K562 (cell line): ENCODE results near the gene CHD6. TPM values are rescaled to one million over a fixed set of nuclear protein-coding genes. Genes with fewer than 3 reads are reported as not detected.

Experiments used
- ATAC-seq: fragments of 200-7000 bp; cut with Tn5 transposase; 3 replicates; pipeline ENCODE4 v1.9.1; 2020; ENCODE audit warnings: moderate library complexity
- BruUV-seq: library from RNA; stranded (reverse); fragments of 400-500 nt; replicated peaks from 2 replicates; lab custom pipeline; 2021; lab: Mats Ljungman, UMichigan
- CTCF ChIA-PET: fragments of 300-600 bp; formaldehyde crosslinking; extraction: SDS; loops from one replicate; lab custom pipeline; 2021; ENCODE audit warnings: low intra/inter-chr PET ratio; lab: Yijun Ruan, JAX
- POLR2A ChIA-PET: fragments of 300-600, 350-650 bp; sonication (Branson Sonifier 250); formaldehyde crosslinking; extraction: SDS; loops from one replicate; lab custom pipeline; 2021; ENCODE audit warnings: antibody characterized with exemption, inconsistent platforms; lab: Yijun Ruan, JAX
- DNase-seq, 4 experiments: peaks; one replicate each; pipeline versions ENCODE4 v3.0.0 to v3.0.0-alpha.2; 2011 to 2018; ENCODE audit warnings: low spot score in 3 of 4, mixed read lengths in 3 of 4; ENCODE audit errors: extremely low read depth in 1 of 4
- FAIRE-seq: peaks from 2 replicates; lab custom pipeline; 2011; peaks lifted over from hg19 to GRCh38; lab: Jason Lieb, UNC
- H2AFZ ChIP-seq: 2 replicates; pipeline ENCODE4 v1.6.0; 2011; ENCODE audit warnings: low read depth, low read length, control low read depth, inconsistent platforms
- H3K27ac ChIP-seq: fragments of 200-600 bp; 3 replicates; pipeline ENCODE4 v1.8.0; 2011; ENCODE audit warnings: low read depth, mild to moderate bottlenecking, control low read depth, inconsistent platforms, low read length, moderate library complexity, mixed read lengths; ENCODE audit errors: extremely low read depth
- H3K27me3 ChIP-seq, 2 experiments: fragments of 300-600 bp in 1 of 2; 2 replicates in 1 of 2; 3 replicates in 1 of 2; pipeline versions ENCODE4 v1.6.0 to v1.8.0; 2011; ENCODE audit warnings: inconsistent platforms in 2 of 2, low read length in 2 of 2, mild to moderate bottlenecking in 1 of 2, mixed read lengths in 1 of 2, moderate library complexity in 1 of 2; ENCODE audit not compliant: control insufficient read depth in 2 of 2, insufficient read depth in 2 of 2
- H3K36me3 ChIP-seq: fragments of 300-600 bp; 3 replicates; pipeline ENCODE4 v1.8.0; 2011; ENCODE audit warnings: mild to moderate bottlenecking, low read length, inconsistent platforms; ENCODE audit not compliant: control insufficient read depth, insufficient read depth
- H3K4me1 ChIP-seq, 2 experiments: fragments of 200-600 bp in 1 of 2; replicated peaks in 1 of 2; 2 replicates in 1 of 2; 3 replicates in 1 of 2; pipeline versions ENCODE4 v1.5.1 to v1.8.0; 2011; ENCODE audit warnings: inconsistent platforms in 2 of 2, low read length in 2 of 2, mild to moderate bottlenecking in 1 of 2, mixed read lengths in 1 of 2, moderate library complexity in 1 of 2; ENCODE audit not compliant: control insufficient read depth in 2 of 2, insufficient read depth in 2 of 2
- H3K4me2 ChIP-seq: 2 replicates; pipeline ENCODE4 v1.6.1; 2011; ENCODE audit warnings: low read length, control low read depth, inconsistent platforms, mixed read lengths; ENCODE audit not compliant: insufficient read depth
- H3K4me3 ChIP-seq: fragments of 200-600 bp; sonication (generic), shearing (Covaris generic); 2 replicates; pipeline ENCODE4 v1.5.1; 2016; ENCODE audit warnings: control low read depth, inconsistent platforms
- H3K79me2 ChIP-seq: fragments of 200-600 bp; 3 replicates; pipeline ENCODE4 v1.8.0; 2011; ENCODE audit warnings: low read length, inconsistent platforms; ENCODE audit not compliant: control insufficient read depth, insufficient read depth
- H3K9ac ChIP-seq, 2 experiments: 2 replicates each; pipeline versions ENCODE4 v1.6.0 to v1.6.1; 2011; ENCODE audit warnings: low read depth in 2 of 2, low read length in 2 of 2, control low read depth in 1 of 2, inconsistent platforms in 1 of 2, mild to moderate bottlenecking in 1 of 2, mixed read lengths in 1 of 2; ENCODE audit not compliant: insufficient read depth in 1 of 2
- H3K9me1 ChIP-seq: one replicate; pipeline ENCODE4 v1.6.0; 2011; ENCODE audit warnings: inconsistent platforms, mild to moderate bottlenecking, low read length, moderate library complexity; ENCODE audit not compliant: control insufficient read depth, insufficient read depth
- H3K9me3 ChIP-seq: replicated peaks from 2 replicates; pipeline ENCODE4 v1.5.1; 2011; ENCODE audit warnings: low read depth, low read length, inconsistent platforms; ENCODE audit not compliant: control insufficient read depth, insufficient read depth
- H4K20me1 ChIP-seq: replicated peaks from 2 replicates; pipeline ENCODE4 v1.6.1; 2011; ENCODE audit warnings: low read length, inconsistent platforms, mixed read lengths; ENCODE audit not compliant: control insufficient read depth, insufficient read depth
- ETV1 ChIP-seq: fragments of 450-650 bp; conservative IDR thresholded peaks from 2 replicates; pipeline ENCODE4 v1.6.1; 2016; ENCODE audit warnings: missing genetic modification characterization, control low read depth, low read depth, missing compliant biosample characterization
- HMGXB4 ChIP-seq: sonication (generic); formaldehyde crosslinking; IDR thresholded peaks from 2 replicates; pipeline ENCODE4 v1.8.1; 2023; ENCODE audit warnings: mild to moderate bottlenecking, missing genetic modification reagents
- PHF21A ChIP-seq: fragments of 450-650 bp; IDR thresholded peaks from 2 replicates; pipeline ENCODE4 v1.6.1; 2017; ENCODE audit warnings: low read depth, borderline replicate concordance
- PTTG1 ChIP-seq: fragments of 450-650 bp; IDR thresholded peaks from 2 replicates; pipeline ENCODE4 v1.6.1; 2016; ENCODE audit warnings: low read depth, mild to moderate bottlenecking, missing genetic modification characterization, missing compliant biosample characterization
- RAD21 ChIP-seq, 2 experiments: fragments of 250-450 bp in 1 of 2; fragments of 450-650 bp in 1 of 2; sonication (Bioruptor Pico) in 1 of 2; formaldehyde crosslinking in 1 of 2; IDR thresholded peaks in 1 of 2; conservative IDR thresholded peaks in 1 of 2; 2 replicates each; pipeline versions ENCODE4 v1.4.0 to v1.8.0; 2020 to 2022; ENCODE audit warnings: mild to moderate bottlenecking in 2 of 2, moderate library complexity in 1 of 2
- RB1 ChIP-seq: fragments of 450-650 bp; IDR thresholded peaks from 2 replicates; pipeline ENCODE4 v1.6.1; 2017; ENCODE audit warnings: low read depth, mild to moderate bottlenecking
- RBM17 ChIP-seq: fragments of 200-400 bp; formaldehyde crosslinking; IDR thresholded peaks from 2 replicates; pipeline ENCODE4 v1.6.1; 2017; ENCODE audit warnings: low read depth, mild to moderate bottlenecking, low read length, borderline replicate concordance
- ZMIZ1 ChIP-seq, 2 experiments: fragments of 150-350 bp in 1 of 2; IDR thresholded peaks; 2 replicates each; pipeline ENCODE4 v1.6.1; 2012 to 2016; ENCODE audit warnings: low read depth in 2 of 2, low read length in 2 of 2, mild to moderate bottlenecking in 1 of 2, moderate library complexity in 1 of 2
- WGBS: fragments of 100-300 bp; shearing (Covaris generic); methylation state at CpG from one replicate; pipeline ENCODE4 v1.1.6; 2016; ENCODE audit warnings: low coverage, mixed read lengths; ENCODE audit not compliant: insufficient coverage; ENCODE audit errors: missing lambda C conversion rate; 5-methylcytosine and 5-hydroxymethylcytosine counted together
- in situ Hi-C: fragments of 300-500 bp; cut with MboI; formaldehyde crosslinking; loops from 4 replicates; pipeline ENCODE4 v1.15.0; 2018; ENCODE audit warnings: inconsistent platforms, mixed read lengths
- intact Hi-C: fragments of 100-400 bp; cut with micrococcal nuclease; formaldehyde crosslinking; loops from 2 replicates; pipeline ENCODE4 v1.14.2; 2022
- polyA plus RNA-seq, 8 experiments: library from polyadenylated mRNA; depleted of rRNA in 4 of 8; stranded (reverse) in 5 of 8; unstranded in 3 of 8; fragments of >200 nt; fragmentation: Nextera tagmentation in 2 of 8; fragmentation: Illumina TruSeq in 1 of 8; extraction: Ambion mirVana in 2 of 8; extraction: Trizol in 1 of 8; gene quantifications; 2 replicates each; pipeline versions ENCODE4 v1.2.1 to v1.2.3, GENCODE V29; 2011 to 2014; ENCODE audit warnings: inconsistent platforms in 1 of 8, missing spikeins in 1 of 8
- total RNA-seq, 7 experiments: library from RNA; depleted of rRNA in 6 of 7; stranded (reverse); fragments of >200 nt in 6 of 7; fragmentation: Illumina TruSeq in 2 of 7; extraction: Trizol in 2 of 7; gene quantifications; 2 replicates each; pipeline versions ENCODE4 v1.2.1 to v1.2.3, GENCODE V29; 2011 to 2021; ENCODE audit warnings: low replicate concordance in 1 of 7
- TF ChIP-seq, protein P1 (sequence below): sonication (generic); formaldehyde crosslinking; IDR thresholded peaks from 2 replicates; pipeline ENCODE4 v1.8.0; 2022; ENCODE audit warnings: mild to moderate bottlenecking, missing genetic modification reagents, borderline replicate concordance
- TF ChIP-seq, protein P2 (sequence below): sonication (generic); formaldehyde crosslinking; IDR thresholded peaks from 2 replicates; pipeline ENCODE4 v1.8.1; 2023; ENCODE audit warnings: mild to moderate bottlenecking, missing genetic modification reagents

CHD6 gene
- total and polyA plus RNA-seq, 9 of the 15 experiments (the other 6 are each of a cell fraction or from before 2014, with no cell fraction given), result 3.9 to 24.2 (median 12.8) TPM

DNA sequence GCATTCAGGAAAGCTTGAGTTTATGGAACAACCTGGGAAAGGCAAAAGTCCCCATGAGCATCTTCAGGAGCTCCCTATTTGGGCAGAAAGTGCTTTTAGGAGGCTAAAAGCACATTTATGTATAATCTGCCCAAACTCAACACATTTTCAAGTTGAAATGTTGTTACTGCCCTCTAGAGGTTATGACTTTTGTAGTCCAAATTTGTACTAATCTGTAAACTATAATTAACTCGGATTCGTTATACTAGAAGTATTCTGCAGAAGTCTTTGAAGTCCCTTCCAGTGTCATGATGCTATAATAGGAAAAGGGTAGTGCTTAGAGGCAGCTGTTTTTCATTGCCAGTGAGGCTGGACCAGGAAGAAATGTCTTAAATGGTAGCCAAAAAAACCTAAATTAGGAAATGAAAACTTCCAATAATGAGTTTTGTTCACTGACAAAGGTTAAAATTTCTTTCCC is 206.8 kb downstream of the CHD6 start:
- Histone ChIP-seq H3K9ac (no peak overlapping the region), H3K27me3 (no peaks in the 10 kb centered on the region), H3K36me3 (peaks cover 87% of the 10 kb centered on the region; the same call in 2 of the 3 replicates), H3K9me1 (no peaks in the 10 kb centered on the region), H3K27ac (no peak overlapping the region), H3K4me2 (no peak overlapping the region), H3K4me1 (peaks cover 0 to 4% of the 10 kb centered on the region in 2 experiments; a peak in 3 of 5 replicates), H2AFZ (no peak overlapping the region), H3K9me3 (no peaks in the 10 kb centered on the region), H4K20me1 (no peaks in the 10 kb centered on the region; the same call in 1 of the 2 replicates), H3K79me2 (no peaks in the 10 kb centered on the region), H3K4me3 (no peak overlapping the region)
- POLR2A ChIA-PET, result interaction anchor here (1.0 kb wide), 1 partner anchor 14 kb away, joined by 3 read pairs; no protein-coding TSS in a partner anchor
- DNase-seq (peak in 1 of 4 experiments; percentile 14), ATAC-seq (peak; percentile 51; the same call in 1 of the 3 replicates), FAIRE-seq (no peak)
- BruUV-seq, result no TSS peak
- in situ Hi-C loops, result no loop called here
- intact Hi-C loops, result loop anchor here (1.0 kb wide), 1 partner anchor 71 kb away; the partner anchor contains the start of gene LPIN3
- CTCF ChIA-PET, result interaction anchor here (1.3 kb wide), 1 partner anchor 161 kb away, joined by 4 read pairs; no protein-coding TSS in a partner anchor
- 28% methylated on average over 2 of the region's 2 CpGs for WGBS
- TF ChIP-seq RAD21 (CRISPR knock-in tag; conservative IDR thresholded peaks at IDR 0.05 in 1 of 2, IDR thresholded peaks at IDR 0.05 in 1 of 2) (peak in 1 of 2 experiments; percentile 41; a peak in 1 of 4 replicates), RB1 (no peak), ETV1 (tag) (no peak), RBM17 (no peak), ZMIZ1 (IDR thresholded peaks at IDR 0.05; ENCODE audit: low read depth in 2 of 2, low read length in 2 of 2) (no peak), PTTG1 (tag) (no peak), PHF21A (no peak), HMGXB4 (CRISPR knock-in tag) (no peak)
- TF ChIP-seq, protein P1, sequence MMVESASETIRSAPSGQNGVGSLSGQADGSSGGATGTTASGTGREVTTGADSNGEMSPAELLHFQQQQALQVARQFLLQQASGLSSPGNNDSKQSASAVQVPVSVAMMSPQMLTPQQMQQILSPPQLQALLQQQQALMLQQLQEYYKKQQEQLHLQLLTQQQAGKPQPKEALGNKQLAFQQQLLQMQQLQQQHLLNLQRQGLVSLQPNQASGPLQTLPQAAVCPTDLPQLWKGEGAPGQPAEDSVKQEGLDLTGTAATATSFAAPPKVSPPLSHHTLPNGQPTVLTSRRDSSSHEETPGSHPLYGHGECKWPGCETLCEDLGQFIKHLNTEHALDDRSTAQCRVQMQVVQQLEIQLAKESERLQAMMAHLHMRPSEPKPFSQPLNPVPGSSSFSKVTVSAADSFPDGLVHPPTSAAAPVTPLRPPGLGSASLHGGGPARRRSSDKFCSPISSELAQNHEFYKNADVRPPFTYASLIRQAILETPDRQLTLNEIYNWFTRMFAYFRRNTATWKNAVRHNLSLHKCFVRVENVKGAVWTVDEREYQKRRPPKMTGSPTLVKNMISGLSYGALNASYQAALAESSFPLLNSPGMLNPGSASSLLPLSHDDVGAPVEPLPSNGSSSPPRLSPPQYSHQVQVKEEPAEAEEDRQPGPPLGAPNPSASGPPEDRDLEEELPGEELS (CRISPR knock-in tag), result no peak
- TF ChIP-seq, protein P2, sequence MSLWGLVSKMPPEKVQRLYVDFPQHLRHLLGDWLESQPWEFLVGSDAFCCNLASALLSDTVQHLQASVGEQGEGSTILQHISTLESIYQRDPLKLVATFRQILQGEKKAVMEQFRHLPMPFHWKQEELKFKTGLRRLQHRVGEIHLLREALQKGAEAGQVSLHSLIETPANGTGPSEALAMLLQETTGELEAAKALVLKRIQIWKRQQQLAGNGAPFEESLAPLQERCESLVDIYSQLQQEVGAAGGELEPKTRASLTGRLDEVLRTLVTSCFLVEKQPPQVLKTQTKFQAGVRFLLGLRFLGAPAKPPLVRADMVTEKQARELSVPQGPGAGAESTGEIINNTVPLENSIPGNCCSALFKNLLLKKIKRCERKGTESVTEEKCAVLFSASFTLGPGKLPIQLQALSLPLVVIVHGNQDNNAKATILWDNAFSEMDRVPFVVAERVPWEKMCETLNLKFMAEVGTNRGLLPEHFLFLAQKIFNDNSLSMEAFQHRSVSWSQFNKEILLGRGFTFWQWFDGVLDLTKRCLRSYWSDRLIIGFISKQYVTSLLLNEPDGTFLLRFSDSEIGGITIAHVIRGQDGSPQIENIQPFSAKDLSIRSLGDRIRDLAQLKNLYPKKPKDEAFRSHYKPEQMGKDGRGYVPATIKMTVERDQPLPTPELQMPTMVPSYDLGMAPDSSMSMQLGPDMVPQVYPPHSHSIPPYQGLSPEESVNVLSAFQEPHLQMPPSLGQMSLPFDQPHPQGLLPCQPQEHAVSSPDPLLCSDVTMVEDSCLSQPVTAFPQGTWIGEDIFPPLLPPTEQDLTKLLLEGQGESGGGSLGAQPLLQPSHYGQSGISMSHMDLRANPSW, result no peak
